Measurements from ENCODE around the gene GUCY2F.
A peak's percentile ranks its signal among the peaks of the same experiment; 100 is the strongest.

GUCY2F gene

DNA sequence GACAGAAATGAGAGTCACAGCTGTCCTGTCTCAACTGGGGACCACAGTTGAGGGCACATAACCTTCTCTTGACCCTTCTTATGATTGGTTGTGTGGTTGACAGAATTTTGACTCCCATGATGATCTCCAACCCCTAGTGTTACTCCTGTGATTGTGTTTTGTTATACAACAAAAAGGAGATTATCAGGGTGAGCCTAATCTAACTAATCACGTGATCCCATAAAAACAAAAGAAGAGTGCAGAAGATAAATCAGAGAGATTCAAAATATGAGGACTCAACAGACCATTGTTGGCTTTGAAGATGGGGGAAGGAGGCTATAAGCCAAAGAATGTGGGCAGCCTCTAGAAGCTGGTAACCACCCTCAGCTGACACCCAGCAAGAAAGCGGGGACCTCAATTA lies 72.7 kb downstream of the GUCY2F start:
- ChIA-PET POLR2A (no interaction called here), CTCF (no interaction called here)
- no peak for TF ChIP-seq BHLHE40 (IDR thresholded peaks at IDR 0.05; ENCODE audit: borderline replicate concordance)
- TF ChIP-seq FOXK2 (IDR thresholded peaks at IDR 0.05) = no peak
- TF ChIP-seq L3MBTL2 (conservative IDR thresholded peaks at IDR 0.05) = no peak
- no peak for TF ChIP-seq HDGF (IDR thresholded peaks at IDR 0.05; ENCODE audit: borderline replicate concordance)
- DNase-seq (ENCODE audit: extremely low spot score) = no peak

DNA sequence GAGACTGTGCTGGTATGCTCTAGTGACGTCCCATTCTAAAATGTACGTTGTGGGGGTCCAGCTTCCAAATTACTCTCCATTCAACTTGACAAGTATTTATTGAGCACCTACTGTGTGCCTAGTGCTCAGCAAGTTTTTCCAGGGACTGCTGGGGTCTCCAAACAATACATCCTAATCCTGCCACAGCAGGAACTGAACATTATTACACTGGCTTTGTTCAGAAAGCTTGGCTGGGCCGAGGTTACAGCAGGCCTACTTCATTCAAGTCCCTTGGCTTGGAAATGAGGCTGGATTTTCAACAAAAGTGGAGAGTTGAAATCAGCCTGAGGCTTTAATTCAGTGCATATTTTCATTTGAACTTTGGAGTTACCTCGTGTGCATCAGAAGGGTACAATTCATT lies 78.0 kb downstream of the GUCY2F start:
- no peak for TF ChIP-seq NFRKB (IDR thresholded peaks at IDR 0.05)
- no peak for TF ChIP-seq TARDBP (IDR thresholded peaks at IDR 0.05)
- TF ChIP-seq ARNT (IDR thresholded peaks at IDR 0.05) = no peak
- TF ChIP-seq SUZ12 (IDR thresholded peaks at IDR 0.05) = no peak
- no peak for TF ChIP-seq FOXM1 (IDR thresholded peaks at IDR 0.05; ENCODE audit: borderline replicate concordance)
- TF ChIP-seq FOXK2 (IDR thresholded peaks at IDR 0.05) = no peak
- TF ChIP-seq FOXA1 (IDR thresholded peaks at IDR 0.05) = no peak
- no peak for TF ChIP-seq ELF4 (IDR thresholded peaks at IDR 0.05)
- TF ChIP-seq LEF1 (IDR thresholded peaks at IDR 0.05; ENCODE audit: borderline replicate concordance) = no peak
- ChIA-PET CTCF (interaction anchor here (0.7 kb wide), 1 partner anchor 886 kb away, joined by 4 read pairs; no protein-coding TSS in a partner anchor), POLR2A (no interaction called here)
- DNase-seq (ENCODE audit: extremely low spot score) = no peak

DNA sequence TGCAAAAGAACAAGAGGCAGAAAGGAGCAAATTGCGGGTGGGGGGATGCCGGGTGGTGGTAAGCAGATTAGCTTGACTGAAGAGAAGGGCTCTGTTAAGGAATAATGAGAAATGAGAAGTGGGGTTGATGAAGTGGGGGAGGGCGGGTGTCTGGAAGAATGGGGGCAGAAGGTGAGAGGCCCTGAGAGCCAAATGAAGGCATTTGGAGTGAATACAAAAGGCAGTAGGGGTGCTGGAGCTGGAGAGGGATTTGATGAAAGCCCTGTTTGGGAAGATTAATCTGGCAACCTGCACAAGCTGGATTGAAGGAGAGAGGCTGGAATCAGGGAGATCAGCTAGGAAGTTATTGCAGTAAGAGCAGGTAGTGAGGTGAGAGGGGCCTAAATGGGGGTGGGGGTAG lies 82.1 kb downstream of the GUCY2F start:
- no peak for DNase-seq (ENCODE audit: extremely low spot score)
- ChIA-PET CTCF (interaction anchor here (0.7 kb wide), 1 partner anchor 24 kb away, joined by 3 read pairs; no protein-coding TSS in a partner anchor), POLR2A (no interaction called here)
- no peak for TF ChIP-seq LEF1 (IDR thresholded peaks at IDR 0.05; ENCODE audit: borderline replicate concordance)
- TF ChIP-seq ARNT (IDR thresholded peaks at IDR 0.05) = no peak
- TF ChIP-seq ZNF384 (IDR thresholded peaks at IDR 0.05) = no peak
- TF ChIP-seq L3MBTL2 (conservative IDR thresholded peaks at IDR 0.05) = no peak
- no peak for TF ChIP-seq FOXA1 (IDR thresholded peaks at IDR 0.05)
- TF ChIP-seq, protein P1, sequence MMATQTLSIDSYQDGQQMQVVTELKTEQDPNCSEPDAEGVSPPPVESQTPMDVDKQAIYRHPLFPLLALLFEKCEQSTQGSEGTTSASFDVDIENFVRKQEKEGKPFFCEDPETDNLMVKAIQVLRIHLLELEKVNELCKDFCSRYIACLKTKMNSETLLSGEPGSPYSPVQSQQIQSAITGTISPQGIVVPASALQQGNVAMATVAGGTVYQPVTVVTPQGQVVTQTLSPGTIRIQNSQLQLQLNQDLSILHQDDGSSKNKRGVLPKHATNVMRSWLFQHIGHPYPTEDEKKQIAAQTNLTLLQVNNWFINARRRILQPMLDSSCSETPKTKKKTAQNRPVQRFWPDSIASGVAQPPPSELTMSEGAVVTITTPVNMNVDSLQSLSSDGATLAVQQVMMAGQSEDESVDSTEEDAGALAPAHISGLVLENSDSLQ (IDR thresholded peaks at IDR 0.05) = no peak
- TF ChIP-seq FOXK2 (IDR thresholded peaks at IDR 0.05) = no peak
- no peak for TF ChIP-seq BHLHE40 (IDR thresholded peaks at IDR 0.05; ENCODE audit: borderline replicate concordance)
- TF ChIP-seq SP1 (IDR thresholded peaks at IDR 0.05) = no peak
- TF ChIP-seq NFRKB (IDR thresholded peaks at IDR 0.05) = no peak
- no peak for TF ChIP-seq HDGF (IDR thresholded peaks at IDR 0.05; ENCODE audit: borderline replicate concordance)
- TF ChIP-seq SUZ12 (IDR thresholded peaks at IDR 0.05) = no peak
- no peak for TF ChIP-seq TARDBP (IDR thresholded peaks at IDR 0.05)
- TF ChIP-seq FOXM1 (IDR thresholded peaks at IDR 0.05; ENCODE audit: borderline replicate concordance) = no peak
- TF ChIP-seq CTBP1 (IDR thresholded peaks at IDR 0.05; ENCODE audit: borderline replicate concordance) = no peak
- TF ChIP-seq ELF4 (IDR thresholded peaks at IDR 0.05) = no peak

DNA sequence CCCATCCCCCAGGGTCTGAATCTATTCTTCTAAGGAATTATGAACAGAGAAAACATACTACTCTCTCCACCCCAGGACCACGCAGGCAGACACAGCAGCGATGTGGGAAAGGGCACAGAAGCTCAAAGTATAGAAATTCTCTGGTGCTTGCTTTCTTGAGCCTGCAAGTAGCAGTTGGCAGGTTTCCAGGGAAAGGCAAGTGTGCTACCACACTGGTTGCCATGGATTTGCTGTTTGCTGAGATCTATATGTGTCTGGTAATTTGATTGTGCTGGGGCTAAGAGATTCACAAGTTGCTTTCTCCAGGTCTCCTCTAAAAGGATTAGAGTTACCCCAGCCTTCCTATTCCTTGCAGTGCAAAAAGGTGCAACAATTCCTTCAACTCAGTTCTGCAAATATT lies 83.1 kb downstream of the GUCY2F start:
- TF ChIP-seq CTBP1 (IDR thresholded peaks at IDR 0.05; ENCODE audit: borderline replicate concordance) = no peak
- no peak for TF ChIP-seq L3MBTL2 (conservative IDR thresholded peaks at IDR 0.05)
- TF ChIP-seq LEF1 (IDR thresholded peaks at IDR 0.05; ENCODE audit: borderline replicate concordance) = no peak
- no peak for TF ChIP-seq ARNT (IDR thresholded peaks at IDR 0.05)
- no peak for TF ChIP-seq HDGF (IDR thresholded peaks at IDR 0.05; ENCODE audit: borderline replicate concordance)
- TF ChIP-seq TARDBP (IDR thresholded peaks at IDR 0.05) = no peak
- TF ChIP-seq ELF4 (IDR thresholded peaks at IDR 0.05) = no peak
- TF ChIP-seq SUZ12 (IDR thresholded peaks at IDR 0.05) = no peak
- TF ChIP-seq ZNF384 (IDR thresholded peaks at IDR 0.05) = no peak
- TF ChIP-seq FOXM1 (IDR thresholded peaks at IDR 0.05; ENCODE audit: borderline replicate concordance) = no peak
- TF ChIP-seq FOXK2 (IDR thresholded peaks at IDR 0.05) = no peak
- no peak for TF ChIP-seq BHLHE40 (IDR thresholded peaks at IDR 0.05; ENCODE audit: borderline replicate concordance)
- no peak for TF ChIP-seq NFRKB (IDR thresholded peaks at IDR 0.05)
- no peak for TF ChIP-seq SP1 (IDR thresholded peaks at IDR 0.05)
- no peak for TF ChIP-seq FOXA1 (IDR thresholded peaks at IDR 0.05)
- TF ChIP-seq, protein P1 (IDR thresholded peaks at IDR 0.05) = no peak
- ChIA-PET CTCF (interaction anchor here (0.6 kb wide), 1 partner anchor 33 kb away, joined by 4 read pairs; no protein-coding TSS in a partner anchor), POLR2A (no interaction called here)
- DNase-seq (ENCODE audit: extremely low spot score) = no peak

DNA sequence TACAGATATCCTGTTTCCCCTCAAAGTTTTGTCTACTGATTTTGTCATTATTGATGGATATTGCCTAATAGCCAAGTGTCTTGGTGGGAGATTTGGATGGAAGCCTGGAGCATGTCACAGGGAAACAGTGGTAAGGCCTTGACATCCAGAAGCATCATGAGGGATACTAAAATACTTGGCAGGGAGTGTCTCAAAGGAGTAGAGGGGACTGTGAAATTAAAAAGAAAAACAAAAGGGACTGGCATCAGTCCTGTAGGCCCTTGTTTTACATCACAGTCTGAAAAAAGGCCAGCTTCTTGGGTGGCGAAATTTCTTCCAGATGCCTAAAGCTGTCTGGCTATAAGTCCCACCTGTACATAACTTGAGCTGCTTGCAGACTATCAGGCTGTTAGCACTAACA lies 83.8 kb downstream of the GUCY2F start:
- no peak for TF ChIP-seq TARDBP (IDR thresholded peaks at IDR 0.05)
- no peak for TF ChIP-seq FOXA1 (IDR thresholded peaks at IDR 0.05)
- TF ChIP-seq BHLHE40 (IDR thresholded peaks at IDR 0.05; ENCODE audit: borderline replicate concordance) = no peak
- TF ChIP-seq, protein P1 (IDR thresholded peaks at IDR 0.05) = no peak
- ChIA-PET CTCF (no interaction called here), POLR2A (no interaction called here)
- DNase-seq (ENCODE audit: extremely low spot score) = no peak

DNA sequence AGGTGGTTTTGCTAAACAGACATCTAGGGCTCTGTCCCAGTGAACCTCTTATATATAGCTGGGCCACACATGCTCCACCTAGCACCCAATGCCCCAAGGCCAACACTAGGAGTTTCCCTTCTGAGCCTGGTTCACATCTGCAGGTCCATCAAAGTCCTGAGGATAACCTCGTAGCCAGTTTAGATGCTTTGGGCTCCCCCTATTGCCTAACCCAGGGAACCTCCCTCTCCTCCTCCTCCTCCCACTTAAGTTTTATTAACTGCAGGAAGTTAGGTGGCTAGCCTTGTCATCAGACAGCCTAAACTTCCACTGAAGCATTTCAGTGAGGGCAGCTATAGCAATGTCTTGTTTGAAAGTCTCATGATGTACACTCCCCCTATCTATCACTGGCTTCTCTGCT lies 88.0 kb downstream of the GUCY2F start:
- no peak for TF ChIP-seq FOXM1 (IDR thresholded peaks at IDR 0.05; ENCODE audit: borderline replicate concordance)
- TF ChIP-seq ZNF384 (IDR thresholded peaks at IDR 0.05) = no peak
- no peak for TF ChIP-seq FOXA1 (IDR thresholded peaks at IDR 0.05)
- TF ChIP-seq, protein P1 (IDR thresholded peaks at IDR 0.05) = no peak
- no peak for TF ChIP-seq SUZ12 (IDR thresholded peaks at IDR 0.05)
- no peak for TF ChIP-seq HDGF (IDR thresholded peaks at IDR 0.05; ENCODE audit: borderline replicate concordance)
- no peak for TF ChIP-seq L3MBTL2 (conservative IDR thresholded peaks at IDR 0.05)
- TF ChIP-seq CTBP1 (IDR thresholded peaks at IDR 0.05; ENCODE audit: borderline replicate concordance) = no peak
- no peak for TF ChIP-seq BHLHE40 (IDR thresholded peaks at IDR 0.05; ENCODE audit: borderline replicate concordance)
- no peak for TF ChIP-seq NFRKB (IDR thresholded peaks at IDR 0.05)
- no peak for TF ChIP-seq ELF4 (IDR thresholded peaks at IDR 0.05)
- TF ChIP-seq LEF1 (IDR thresholded peaks at IDR 0.05; ENCODE audit: borderline replicate concordance) = no peak
- TF ChIP-seq TARDBP (IDR thresholded peaks at IDR 0.05) = no peak
- no peak for TF ChIP-seq ARNT (IDR thresholded peaks at IDR 0.05)
- no peak for TF ChIP-seq SP1 (IDR thresholded peaks at IDR 0.05)
- no peak for TF ChIP-seq FOXK2 (IDR thresholded peaks at IDR 0.05)
- peak; percentile 44 for DNase-seq (ENCODE audit: extremely low spot score)
- ChIA-PET POLR2A (no interaction called here), CTCF (no interaction called here)

All from HEK293T (cell line).